ENCODE data around the gene PHPT1.
"Not testable (repeated sequence)": the region's sequence is repeated elsewhere in the genome, so short reads cannot be mapped to it uniquely, and the experiment has no call there.

The PHPT1 gene

GRCh38 chr9:136861874-136862457, 12.8 kb downstream of the PHPT1 start:
- no peak for DNase-seq

- no peak for DNase-seq
Measured at GRCh38 chr9:136862849-136863622, 13.8 kb downstream of the PHPT1 start.

- no peak for DNase-seq
Measured at GRCh38 chr9:136863623-136864273, 14.5 kb downstream of the PHPT1 start.

- no peak for DNase-seq
Measured at GRCh38 chr9:136865041-136865767, 16.0 kb downstream of the PHPT1 start.

GRCh38 chr9:136865768-136866103, 16.5 kb downstream of the PHPT1 start:
- DNase-seq = no peak

GRCh38 chr9:136866898-136867421, 17.8 kb downstream of the PHPT1 start:
- DNase-seq = not testable (repeated sequence)

GRCh38 chr9:136867480-136867879, 18.3 kb downstream of the PHPT1 start:
- no peak for DNase-seq

GRCh38 chr9:136867917-136868316, 18.7 kb downstream of the PHPT1 start:
- no peak for DNase-seq

- DNase-seq = no peak
Measured at GRCh38 chr9:136868644-136869043, 19.4 kb downstream of the PHPT1 start.

GRCh38 chr9:136869611-136870010, 20.4 kb downstream of the PHPT1 start:
- not testable (repeated sequence) for DNase-seq

GRCh38 chr9:136875155-136875554, 25.9 kb downstream of the PHPT1 start:
- DNase-seq = no peak

GRCh38 chr9:136876476-136876875, 27.3 kb downstream of the PHPT1 start:
- no peak for DNase-seq

- no peak for DNase-seq
Measured at GRCh38 chr9:136880651-136881050, 31.4 kb downstream of the PHPT1 start.

GRCh38 chr9:136881691-136882108, 32.5 kb downstream of the PHPT1 start:
- peak; percentile 22 for DNase-seq

GRCh38 chr9:136882109-136882946, 33.1 kb downstream of the PHPT1 start:
- DNase-seq = peak; percentile 74

- not testable (repeated sequence) for DNase-seq
Measured at GRCh38 chr9:136882947-136883283, 33.7 kb downstream of the PHPT1 start.

- DNase-seq = not testable (repeated sequence)
Measured at GRCh38 chr9:136883670-136884069, 34.5 kb downstream of the PHPT1 start.

GRCh38 chr9:136885950-136886578, 36.9 kb downstream of the PHPT1 start, which contains the start of gene TRAF2:
TSS of gene TRAF2 (plus strand) at chr9:136886516. CDS start at chr9:136898741, 12,225 bp downstream.
- peak; percentile 98 for DNase-seq

- no peak for DNase-seq
Measured at GRCh38 chr9:136886610-136887597, 37.7 kb downstream of the PHPT1 start.

- DNase-seq = no peak
Measured at GRCh38 chr9:136888454-136888853, 39.2 kb downstream of the PHPT1 start.
